Hematopoietic multipotent progenitor cell (in vitro differentiated cells): ENCODE data around the gene MEGF9. TPM values are rescaled to one million over a fixed set of nuclear protein-coding genes. Genes with fewer than 3 reads are reported as not detected.
A peak's percentile ranks its signal among the peaks of the same experiment; 100 is the strongest.

Source experiments
- DNase-seq, 3 donors: peaks; one replicate each; pipeline ENCODE4 v3.0.0-alpha.2; 2011 to 2015; ENCODE audit warnings: low read depth in 2 of 3, low spot score in 2 of 3
- total RNA-seq: library from RNA; depleted of rRNA; stranded (reverse); fragments of >200 nt; gene quantifications from one replicate; pipeline ENCODE4 v1.2.3, GENCODE V29; 2012

MEGF9 gene
- total RNA-seq, 1 donor = 7.3 TPM

DNA sequence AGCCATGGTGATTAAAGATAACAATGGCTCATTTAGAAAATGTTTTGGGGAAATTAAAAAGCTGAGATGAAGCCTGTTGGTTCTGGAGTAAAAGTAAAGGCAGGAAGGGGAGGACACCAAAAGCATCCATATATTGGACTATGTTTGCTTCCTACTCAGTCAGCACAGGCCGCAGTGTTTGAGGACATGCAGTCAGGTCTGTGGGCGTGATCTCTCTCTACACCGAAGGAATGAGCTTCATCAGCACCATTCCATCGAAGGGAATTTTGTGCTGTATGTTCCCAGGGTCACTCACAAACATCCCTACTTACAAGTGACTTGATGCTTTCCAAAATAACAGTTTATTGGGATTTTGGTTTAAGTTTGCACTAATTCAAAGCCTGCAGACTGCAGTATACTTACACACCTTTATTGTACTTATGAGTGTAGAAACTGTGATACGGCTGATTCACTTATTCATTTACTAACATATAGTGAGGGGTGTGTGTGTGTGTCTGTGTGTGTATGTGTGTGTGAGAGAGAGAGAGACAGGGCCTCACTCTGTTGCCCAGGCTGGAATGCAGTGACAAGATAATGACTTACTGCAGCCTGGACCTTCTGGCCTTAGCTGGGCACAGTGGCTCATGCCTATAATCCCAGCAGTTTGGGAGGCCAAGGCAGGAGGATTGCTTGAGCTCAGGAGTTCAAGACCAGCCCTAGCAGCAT is 120.9 kb downstream of the MEGF9 start:
- DNase-seq = no peak

DNA sequence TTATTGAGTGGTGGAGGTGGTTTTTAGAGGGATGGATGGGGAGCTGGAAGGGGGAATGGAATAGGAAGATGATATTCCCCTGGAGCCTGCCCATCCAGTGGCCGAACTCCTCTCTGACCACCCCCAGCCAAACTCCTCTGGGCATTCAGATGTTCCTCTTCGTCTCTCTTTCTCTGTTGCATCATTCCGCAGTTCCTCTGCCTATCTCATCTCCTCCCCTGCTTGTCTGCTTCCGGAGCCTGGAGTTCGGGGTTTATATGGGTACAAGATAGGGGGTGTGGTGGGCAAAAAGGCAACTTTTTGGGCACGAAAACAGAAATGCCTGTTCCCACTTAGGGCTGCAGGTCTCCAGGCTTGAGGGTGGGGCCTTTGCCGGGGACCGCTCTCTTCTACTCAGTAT is 122.1 kb downstream of the MEGF9 start:
- no peak for DNase-seq

DNA sequence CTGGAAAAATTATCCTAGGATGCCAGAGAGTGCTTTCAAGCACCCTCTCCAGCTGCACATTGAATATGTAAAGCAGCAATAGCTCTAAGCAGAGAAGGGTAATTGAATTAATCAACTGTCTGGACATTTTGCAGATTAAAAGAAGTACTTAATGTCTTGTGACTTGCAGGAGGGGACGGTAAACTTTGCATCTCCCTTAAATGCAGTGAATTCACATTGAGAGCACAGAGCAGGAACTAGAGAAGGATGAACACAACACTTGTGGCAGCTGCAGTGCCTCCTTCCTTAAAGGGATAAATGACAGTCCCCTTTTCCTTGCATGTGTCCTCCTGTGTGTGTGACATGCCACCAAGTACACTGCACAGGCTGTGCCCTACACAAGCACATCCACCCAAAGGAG is 126.9 kb downstream of the MEGF9 start:
- DNase-seq = no peak

DNA sequence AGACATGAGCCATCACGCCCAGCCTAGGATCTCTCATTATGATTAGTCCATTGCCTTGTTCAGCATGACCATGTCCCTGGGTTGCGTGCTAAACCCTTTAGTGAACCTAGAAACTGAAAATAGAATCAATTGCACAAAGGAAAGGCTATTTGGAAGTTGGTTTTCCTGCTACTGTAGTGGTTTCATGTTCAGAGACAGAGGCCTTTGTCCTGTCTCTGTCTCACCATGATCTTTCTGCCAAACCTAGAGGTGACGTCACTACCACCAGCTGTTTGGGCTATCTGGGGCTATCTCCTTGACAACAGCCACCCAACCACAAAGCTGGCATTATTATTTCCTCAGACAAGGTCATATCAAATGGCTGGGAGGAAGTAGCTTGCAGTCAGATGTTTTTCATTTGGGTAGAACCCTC is 130.3 kb downstream of the MEGF9 start:
- peak in 2 of 3 donors; percentile 94 to 97 for DNase-seq

DNA sequence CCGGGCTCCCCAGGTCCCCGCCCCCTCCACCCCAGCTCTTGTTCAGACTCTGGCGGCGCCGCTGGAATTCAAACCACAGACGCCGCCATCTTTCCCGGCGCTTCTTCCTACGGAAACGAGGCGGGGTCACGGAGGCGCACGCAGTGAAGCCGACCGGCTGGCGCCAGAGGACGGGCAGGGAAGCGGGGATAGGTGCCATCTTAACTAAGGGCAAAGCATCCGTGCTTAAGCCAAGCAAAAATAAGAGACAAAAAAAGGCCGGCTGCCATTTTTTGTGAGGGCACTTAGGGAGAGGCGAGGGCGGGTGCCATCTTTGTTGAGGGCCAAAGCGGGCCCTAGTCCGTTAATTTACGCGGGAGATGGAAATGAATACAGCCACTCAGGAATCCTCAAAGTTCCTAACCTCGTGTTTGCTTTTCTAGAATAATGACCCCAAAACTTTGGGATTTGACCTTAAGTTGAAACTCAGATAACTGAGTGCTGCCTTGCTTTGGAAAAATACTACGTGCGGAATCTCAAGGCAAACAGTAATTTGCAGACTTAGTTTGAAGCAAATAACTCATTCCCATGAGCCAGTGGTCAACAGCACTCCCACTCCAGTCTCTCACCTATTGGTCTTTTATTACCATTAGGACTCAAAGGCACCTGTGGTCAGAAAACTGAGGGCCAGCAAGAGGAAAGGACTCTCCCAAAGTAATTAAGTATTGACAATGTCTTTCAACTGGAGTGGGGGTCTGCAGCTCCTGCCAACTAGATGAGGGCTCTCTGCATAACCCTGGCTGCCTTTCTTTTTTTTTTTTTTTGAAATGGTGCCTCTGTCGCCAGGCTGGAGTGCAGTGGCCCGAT is 134.0 kb downstream of the MEGF9 start, which contains the start of gene CDK5RAP2:
CDK5RAP2 (minus strand) TSS at position 117 of the 846 bp plus-strand sequence. CDS start 189 bp downstream, outside the sequence.
- peak; percentile 80 to 98 (median 96) for DNase-seq

DNA sequence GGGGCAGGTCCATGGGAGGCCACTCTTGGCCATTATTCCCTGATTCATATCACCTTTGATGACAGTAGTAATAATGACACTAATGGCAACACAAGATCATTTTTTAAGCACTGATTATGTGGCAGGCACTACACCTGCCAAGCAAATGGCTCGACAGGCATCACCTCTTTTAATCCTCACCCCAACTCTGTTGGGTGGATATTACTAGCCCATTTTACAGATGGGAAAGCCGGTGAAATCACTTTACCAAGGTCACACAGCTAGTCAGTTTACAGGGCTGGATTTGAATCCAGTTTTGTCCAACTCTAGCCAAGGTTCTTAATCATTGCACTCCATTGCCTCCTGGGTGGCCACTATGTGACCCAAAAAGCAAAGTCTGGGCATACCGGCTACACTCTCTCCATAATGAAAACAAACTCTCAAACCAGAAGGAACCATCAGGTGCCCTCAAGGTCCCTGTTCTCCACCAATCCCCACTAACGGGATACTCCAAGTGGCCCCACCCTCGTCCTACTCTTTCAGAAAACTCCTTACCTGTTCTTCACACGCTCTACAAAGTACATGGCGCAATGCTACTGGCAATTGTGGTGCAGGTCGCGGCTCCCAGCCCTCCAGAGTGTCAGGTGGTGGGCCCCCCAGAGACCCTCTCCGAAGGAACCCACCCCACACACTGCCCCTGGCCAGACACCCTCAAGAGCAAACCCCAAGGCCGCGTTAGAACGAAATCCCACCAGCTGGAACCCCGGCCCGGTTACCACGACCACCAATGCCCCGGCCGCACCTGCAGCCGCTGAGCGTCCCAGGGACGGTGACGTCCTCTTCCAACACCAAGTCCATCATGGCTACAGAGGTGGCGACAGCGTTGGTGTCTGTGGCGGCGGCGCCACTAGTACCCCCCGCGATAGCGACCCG is 134.9 kb downstream of the MEGF9 start:
- no peak for DNase-seq

DNA sequence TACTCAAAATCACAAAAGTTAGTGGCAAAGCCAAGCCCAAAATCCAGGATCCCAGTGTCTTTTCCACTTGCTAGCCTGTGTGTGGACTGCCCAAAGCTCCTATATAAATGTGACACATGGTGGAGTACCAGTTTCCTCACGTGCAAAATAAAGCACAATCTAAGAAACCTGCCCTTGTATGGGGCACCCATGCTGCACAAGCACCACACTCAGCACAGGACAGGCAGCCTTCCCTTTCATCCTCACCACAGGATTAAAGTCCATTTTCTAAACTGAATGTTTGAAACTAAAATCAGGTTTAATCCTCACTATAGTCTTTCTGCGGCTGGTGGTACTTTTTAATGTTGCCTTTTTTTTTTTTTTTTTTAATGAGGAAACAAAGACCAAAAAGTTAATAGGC is 139.8 kb downstream of the MEGF9 start:
- no peak for DNase-seq

DNA sequence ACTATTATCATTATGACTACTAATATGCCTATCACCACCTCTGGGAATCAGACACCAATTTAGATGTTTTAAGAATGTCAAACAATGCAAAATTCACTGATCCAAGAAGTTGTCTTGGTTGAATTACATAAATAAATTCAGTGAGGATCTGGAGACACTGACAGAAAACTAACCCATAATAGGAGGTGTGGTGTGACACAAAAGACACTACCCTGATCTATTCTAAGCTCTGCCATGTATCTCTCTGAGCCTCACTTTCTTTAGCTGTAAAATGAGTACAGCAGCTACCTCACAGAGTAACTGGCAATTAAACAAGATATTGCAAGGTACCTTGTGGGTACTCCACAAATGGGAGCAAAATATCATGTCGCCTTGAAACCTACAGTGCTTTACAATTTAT is 141.8 kb downstream of the MEGF9 start:
- DNase-seq = no peak

DNA sequence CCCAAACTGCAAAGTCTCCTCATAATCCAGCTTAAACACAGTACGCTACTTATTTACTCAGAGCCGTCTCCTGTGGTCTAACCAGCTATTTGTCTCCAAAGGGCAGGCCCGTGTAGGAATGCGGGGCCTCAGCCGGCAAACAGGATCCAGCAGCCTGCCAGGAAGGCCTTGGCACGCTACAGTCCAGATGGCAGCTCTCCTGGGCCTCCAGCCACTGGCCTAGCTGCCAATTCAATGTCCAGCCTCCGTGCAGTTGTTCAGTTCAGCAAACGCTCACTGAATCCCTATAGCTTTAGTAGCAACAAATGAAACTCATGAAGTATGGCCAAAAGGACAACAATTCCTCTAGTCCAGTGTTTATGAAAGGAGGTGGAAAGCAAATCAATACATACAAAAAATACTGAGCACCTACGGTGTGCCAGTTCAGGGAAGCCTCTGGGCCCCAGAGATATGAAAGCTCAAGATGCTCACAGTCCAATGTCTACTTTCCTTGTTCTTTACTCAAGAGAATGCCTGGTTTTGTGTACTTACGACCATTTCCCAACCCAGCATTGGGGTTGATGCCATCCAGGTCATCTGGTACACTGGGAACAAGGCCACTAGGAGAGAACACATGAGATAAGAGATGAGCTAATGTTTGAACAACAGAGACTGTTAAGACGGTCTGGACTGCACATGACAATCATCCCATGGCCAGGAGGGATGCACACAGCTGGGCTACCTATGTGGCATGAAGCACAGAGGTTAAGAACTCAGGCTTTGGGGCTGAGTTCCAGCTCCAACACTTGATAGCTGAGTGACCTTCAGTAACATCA is 142.6 kb downstream of the MEGF9 start:
- DNase-seq = no peak

DNA sequence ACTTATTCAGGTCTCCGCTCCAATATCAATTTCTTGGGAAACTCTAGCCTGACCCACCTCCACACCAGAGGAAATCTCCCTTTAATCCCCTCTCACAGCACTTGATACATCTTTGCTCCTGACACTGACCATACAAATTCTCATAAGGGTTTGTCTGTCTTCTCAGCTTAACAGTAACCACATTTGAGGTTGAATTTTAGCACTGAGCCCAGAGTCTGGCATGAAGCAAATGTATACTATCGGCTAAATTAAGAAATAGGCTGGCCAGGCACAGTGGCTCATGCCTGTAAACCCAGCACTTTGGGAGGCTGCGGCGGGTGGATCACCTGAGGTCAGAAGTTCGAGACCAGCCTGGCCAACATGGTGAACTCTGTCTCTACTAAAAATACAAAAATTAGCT is 144.0 kb downstream of the MEGF9 start:
- no peak for DNase-seq

DNA sequence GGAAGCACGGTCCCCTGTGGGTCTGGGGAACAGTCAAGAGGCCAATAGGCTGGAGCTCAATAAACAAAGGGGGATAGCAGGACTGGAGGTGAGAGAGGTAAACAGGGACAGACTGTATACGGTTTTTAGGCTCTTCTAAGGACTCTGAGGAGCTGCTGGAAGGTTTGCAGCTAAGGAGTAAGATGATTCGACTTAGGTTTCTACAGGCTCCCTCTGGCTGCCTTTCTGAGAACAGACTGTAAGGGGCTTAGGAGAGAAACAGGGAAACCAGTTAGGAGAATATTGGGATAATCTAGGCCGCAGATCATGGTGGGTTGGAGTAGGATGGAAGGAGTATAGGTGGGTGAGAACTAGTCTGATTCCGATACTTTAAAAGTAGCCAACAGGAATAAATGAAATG is 144.7 kb downstream of the MEGF9 start:
- no peak for DNase-seq

DNA sequence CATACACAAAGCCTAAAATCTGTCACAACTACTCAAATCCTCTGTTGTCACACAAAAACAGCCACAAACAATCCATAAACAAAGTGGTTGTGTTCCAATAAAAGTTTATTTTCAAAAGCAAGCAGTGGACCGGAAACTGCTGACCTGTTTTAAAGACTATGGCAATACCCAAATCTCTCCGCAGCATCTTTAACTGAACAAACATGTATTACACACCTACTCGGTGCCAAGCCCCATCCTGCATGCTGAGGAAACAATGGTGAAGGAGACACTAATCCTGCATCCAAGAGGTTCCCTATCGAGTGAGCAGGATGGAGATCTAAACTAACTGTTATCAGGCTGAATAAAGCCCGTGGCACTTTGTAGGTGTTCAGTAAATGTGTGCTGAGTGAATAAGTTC is 145.5 kb downstream of the MEGF9 start:
- DNase-seq = no peak

DNA sequence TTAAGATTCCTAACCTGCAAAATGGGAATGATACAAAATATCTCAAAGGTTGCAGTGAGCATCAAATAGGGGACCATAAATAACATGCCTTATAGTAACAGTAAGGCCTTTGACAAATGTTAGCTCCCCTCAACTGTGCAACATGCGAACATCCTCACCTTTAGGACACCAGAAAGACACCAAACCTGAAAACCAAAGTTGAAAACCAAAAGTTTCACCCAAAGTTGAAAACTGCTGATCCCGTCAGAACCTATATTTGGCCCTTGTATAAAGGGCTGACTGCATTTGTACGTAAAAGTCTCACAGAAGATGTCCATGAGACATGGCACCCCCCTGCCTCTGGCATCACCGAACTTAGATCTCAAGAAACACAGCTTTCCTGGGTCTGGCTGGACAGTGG is 146.4 kb downstream of the MEGF9 start:
- DNase-seq = no peak

DNA sequence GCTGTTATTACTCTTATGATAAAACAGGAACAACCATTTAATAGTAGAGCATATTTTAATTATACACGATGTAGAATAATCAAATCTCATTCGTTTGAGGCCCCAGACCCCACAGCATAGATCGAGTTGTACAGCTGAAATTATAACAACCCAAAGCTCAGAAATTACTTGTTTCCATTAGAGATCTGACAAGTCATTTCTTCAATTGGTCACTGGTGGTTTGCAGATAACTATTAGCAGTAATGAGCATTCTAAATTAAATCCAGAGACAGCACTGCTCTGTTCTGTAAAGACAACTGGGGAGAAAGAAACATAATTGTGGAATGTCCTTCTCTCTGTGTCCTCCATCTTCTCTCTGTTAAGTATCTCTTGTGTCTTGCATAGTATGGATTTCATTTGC is 147.2 kb downstream of the MEGF9 start:
- no peak for DNase-seq

DNA sequence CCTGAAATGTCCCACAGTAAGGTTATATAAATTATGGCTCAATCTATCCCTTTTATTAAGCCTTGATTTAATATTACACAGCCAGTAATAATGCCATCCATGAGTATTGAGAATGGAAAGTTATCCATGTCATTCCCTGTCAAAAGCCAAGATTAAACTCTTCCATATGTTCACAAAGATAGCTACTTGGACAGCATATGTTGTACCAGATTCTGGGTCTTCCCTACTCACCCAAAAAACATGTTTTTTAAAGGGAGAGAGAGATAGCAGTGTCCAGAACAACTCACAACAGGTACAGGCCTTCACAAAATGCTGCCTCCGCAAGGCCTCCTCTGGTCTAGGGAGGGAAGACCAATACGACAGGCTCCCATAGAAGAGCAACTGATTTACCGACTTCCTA is 149.7 kb downstream of the MEGF9 start:
- no peak for DNase-seq

DNA sequence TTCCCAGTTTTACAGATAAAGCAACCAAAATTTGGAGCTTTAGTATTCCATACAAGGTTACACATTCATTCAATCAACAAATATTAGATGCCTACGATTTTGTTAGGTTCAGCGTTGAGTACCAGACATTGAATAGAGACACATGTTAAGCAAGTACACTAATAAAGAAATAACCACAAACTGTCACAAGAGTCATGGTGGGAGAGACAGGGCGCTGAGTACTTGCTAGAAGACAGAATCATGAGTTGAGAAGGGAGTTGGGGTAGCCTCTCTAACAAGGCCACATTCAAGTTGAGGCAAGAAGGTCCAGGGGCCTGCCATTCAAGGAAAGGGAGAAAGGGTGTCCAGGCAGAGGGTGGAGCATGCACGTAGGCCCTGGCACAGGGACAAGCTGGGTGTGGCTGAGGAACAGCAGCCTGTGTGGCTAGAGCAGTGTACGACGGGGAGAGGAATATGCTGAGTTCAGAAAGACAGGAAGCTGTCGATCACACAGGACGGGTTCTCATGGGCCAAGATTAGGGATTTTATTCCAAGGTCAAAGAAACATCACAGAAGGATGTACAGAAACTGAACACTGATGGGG is 151.3 kb downstream of the MEGF9 start:
- DNase-seq = peak in 1 of 3 donors; percentile 45

DNA sequence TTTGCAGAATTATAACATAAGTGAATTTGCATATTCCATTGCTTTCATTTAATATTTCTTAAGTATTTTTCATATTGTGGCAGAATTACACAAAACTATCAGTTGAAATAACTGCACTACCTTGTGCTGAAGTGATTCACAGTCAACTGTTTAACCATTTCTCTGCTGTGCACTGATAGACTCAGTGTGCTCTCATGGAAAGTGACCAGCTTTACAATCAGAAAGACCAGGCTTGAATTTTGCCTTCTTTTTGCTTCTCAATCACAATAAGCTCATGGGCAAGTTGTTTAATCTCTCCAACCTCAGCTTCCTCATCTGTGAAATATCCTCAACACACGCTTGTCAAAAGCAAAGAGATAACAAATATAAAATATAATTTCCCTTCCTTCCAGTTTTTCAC is 152.6 kb downstream of the MEGF9 start:
- DNase-seq = peak in 1 of 3 donors; percentile 64

DNA sequence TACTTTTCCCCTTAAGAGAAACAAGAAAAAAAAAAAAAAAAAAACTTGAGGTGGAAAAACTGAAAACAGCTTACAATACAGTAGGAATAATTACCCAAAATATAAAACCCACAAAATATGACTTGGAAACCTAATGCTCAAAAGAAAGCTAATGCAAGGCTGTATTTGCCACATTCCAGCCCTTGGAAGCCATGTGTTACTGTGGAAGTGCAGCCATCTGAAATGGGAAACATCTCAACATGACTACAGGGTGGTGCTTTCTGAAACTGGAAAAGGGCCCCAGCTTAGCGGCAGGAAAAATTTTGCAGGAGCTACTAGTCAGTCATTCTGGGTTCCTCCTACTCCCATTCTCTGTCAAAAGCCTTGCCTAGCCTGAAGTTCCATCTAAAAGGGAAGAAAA is 154.7 kb downstream of the MEGF9 start:
- no peak for DNase-seq

DNA sequence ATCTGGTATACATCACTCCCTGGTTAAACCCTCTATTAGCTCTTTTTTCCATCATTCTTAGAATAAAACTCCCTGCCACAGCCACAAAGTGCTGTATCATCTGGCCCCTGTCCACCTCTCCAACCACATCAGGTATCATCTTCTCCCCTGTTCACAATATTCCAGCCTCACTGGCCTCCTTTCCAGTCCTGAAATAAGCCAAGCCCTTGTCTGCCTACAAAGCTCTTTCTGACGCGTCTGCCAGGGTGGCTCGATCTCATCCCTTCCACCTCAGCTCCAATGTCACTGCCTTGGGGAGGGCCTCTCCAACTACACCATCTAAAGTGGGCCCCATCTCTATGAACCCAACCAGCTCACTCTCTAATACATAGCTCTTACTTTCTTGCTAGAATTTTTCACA is 155.8 kb downstream of the MEGF9 start:
- DNase-seq = no peak

DNA sequence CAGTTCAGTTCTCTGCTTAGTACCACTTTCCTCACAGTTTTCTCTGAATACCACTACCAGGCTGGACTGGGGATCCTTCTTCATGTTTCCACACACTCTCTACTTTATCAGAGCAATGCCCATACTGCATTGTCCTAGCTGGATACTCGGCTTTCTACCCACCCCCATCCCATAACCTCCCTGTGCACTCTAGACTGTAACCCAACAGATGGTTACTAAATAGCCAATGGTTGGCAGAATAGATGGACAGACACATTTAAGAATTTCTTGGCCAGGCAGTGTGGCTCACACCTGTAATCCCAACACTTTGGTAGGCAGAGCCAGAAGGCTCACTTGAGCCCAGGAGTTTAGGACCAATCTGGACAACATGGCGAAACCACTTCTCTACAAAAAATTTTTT is 157.1 kb downstream of the MEGF9 start:
- no peak for DNase-seq
